ENCODE measurements around the gene ABAT.

ABAT gene

DNA sequence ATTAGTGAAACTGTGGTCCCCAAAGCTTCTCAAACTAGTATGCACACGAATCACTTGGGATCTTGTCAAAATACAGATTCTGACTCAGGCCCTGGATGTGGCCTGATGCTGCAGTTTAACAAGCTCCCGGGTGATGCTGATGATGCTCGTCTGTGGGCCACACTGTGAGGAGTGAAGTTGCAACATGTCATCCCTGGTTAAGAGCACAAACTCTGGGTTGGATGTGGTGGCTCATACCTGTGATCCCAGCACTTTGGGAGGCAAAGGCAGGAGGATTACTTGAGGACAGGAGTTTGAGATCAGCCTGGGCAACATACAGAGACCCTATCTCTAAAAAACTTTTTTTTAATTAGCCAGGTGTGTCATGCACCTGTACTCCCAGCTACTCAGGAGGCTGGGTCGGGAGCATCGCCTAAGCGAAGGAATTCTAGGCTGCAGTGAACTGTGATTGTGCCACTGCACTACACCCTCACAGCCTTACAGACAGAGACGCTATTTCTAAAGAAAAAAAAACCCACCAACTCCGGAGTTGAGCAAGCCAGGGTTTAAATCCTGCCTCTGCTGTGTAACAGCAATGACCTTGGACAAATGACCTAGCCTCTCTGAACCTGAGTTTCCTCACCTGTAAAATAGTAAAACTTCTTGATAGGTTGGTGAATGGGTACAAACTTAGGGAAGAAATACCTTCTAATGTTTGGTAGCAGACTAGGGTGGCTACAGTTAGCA is 24.4 kb upstream of the ABAT start:
- DNase-seq (ENCODE audit: low spot score) = no peak

DNA sequence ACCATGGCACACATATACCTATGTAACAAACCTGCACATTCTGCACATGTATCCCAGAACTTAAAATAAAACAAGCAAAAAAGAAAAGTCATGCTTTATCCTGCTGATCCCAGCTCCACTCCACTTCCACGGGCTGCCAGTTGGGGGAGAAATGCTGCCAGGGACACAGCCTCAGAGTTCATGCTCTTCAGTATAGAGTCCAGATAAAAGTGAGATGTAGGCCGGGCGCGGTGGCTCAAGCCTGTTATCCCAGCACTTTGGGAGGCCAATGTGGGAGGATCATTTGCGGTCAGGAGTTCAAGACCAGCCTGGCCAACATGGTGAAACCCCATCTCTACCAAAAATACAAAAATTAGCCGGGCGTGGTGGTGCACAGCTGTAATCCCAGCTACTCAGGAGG is 22.5 kb upstream of the ABAT start:
- DNase-seq (ENCODE audit: low spot score) = peak; percentile 53

DNA sequence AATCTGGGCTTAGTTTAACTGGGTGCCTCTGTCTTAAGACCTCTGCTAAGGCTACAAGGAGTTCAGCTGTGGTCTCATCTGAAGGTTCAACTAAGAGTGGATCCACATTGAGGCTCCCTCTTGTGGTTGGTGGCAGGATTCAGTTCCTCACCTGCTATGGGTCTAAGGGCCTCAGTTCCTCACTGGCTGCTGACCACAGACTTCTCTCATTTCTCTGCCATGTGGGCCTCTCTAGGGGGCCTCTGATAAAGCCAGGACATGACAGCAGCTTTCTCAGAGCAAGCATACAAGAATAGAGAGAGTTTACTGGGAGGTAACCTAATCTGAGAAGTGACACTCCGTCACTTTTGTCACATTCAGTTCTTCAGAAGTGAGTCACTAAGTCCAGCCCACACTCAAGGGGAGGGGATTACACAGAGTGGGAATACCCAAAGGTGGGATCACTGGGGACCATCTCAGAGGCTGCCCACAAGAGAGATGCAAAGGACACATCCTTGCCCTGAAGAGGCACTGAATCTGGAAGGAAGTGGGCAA is 19.2 kb upstream of the ABAT start:
- DNase-seq (ENCODE audit: low spot score) = peak; percentile 40

DNA sequence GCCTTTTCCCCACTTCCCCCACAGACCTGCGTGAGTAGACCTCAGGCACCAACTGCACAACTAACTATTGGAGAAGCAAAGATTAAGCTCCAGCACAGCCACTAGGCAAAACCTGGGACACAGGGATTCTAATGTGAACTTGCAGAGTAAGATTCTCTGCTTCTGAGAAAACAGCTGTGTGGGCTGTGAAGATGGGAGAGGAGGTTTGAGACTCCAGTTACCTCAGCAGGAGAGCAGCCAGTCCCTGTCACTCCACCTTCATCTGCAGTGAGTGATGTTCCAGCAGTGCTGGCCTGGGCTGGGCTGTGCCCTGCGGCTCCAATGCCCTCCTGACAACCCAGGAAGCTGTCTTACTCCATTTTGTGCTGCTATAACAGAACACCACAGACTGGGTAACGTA is 18.0 kb upstream of the ABAT start:
- no peak for DNase-seq (ENCODE audit: low spot score)

DNA sequence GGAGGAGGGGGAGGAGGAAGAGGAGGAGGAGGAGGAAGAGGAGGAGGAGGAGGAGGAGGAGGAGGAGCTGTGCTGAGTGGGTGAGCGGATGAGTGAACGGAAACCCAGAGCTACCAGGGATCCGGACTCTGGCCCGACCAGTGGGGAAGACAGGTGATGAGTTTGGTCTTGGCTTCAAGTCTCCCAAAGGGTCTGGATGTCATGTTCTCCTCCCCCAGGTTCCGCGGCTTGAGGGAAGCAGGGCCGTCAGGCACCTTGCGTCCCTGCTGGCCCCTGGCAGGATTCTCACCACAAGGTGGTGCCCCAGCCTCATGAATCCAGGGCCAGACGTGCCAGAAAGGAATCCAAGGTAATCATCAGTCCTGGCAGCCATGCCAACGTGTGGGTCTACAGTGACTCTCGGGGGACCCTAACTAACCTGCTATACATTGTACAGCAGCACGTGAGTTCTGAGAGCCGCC is 13.5 kb upstream of the ABAT start:
- peak; percentile 33 for DNase-seq (ENCODE audit: low spot score)

DNA sequence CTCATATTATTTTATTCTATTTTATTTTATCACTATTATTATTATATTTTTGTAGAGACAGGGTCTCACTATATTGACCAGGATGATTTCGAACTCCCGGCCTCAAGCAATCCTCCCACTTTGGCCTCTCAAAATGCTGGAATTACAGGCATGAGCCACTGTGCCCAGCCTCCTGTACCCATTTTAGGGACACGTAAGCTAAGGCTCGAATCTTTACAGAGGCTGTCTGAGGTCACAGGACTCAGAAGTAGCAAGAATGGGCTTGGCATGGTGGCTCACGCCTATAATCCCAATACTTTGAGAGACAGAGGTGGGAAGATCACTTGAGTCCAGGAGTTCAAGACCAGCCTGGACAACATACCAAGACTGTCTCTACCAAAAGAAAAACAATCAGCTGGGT is 12.7 kb upstream of the ABAT start:
- no peak for DNase-seq (ENCODE audit: low spot score)

DNA sequence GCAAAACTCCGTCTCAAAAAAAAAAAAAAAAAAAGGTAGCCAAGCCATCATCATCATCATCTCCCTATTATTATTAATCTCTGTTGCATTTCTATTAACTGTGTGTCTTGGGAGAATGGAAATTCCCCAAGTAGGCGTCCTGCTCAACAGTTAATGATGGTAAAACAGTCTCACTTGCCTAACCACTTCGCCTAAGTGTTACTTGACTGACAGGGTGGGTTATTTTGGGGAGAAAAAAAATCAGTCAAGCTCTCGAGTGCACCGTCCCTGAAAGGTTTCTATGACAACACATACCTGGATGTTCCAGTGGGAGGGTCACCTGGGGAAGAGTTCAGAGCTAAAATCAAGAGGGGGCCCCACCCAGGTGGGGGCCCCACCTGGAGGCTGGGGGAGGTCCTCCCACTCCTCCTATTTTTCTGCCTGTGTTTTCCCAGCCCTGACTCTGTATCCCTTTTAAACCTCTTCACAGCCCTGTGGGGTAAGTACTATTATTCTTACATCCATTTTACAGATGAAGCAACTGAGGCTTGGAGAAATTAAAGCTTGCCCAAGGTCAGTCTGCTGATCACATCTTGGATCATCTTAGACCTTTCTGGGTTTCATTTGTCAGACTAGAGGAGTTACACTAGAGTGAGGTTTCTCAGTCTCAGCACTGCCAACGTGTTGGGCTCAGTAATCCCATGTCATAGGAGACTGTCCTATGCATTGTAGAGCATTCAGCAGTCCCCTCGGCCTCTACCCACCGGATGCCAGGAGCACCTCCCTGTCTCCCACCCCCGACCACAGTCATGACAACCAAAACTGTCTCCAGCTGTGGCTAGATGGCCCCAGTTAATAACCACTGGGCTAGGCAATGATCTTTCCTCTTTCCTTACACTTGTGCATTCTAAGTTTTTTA is 11.0 kb upstream of the ABAT start:
- DNase-seq (ENCODE audit: low spot score) = no peak

DNA sequence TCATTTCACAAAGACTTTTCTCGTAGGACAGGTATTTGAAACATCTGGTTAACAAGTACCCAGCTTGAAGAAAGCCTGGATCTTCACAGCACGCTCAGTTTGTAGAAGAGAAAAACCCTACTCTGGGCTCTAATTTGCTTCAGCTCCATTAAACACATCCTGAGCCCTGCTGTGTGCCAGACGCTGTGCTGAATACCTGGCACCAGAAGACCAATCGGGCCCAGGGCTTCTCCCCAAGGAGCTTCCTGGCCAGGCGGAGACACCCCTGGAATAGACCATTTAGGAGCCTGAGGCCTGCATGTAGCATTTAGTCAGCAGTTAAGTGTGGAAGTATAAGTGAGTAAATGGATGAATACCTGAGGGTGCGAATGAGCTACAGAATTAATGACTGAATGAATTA is 8.9 kb upstream of the ABAT start:
- DNase-seq (ENCODE audit: low spot score) = no peak

DNA sequence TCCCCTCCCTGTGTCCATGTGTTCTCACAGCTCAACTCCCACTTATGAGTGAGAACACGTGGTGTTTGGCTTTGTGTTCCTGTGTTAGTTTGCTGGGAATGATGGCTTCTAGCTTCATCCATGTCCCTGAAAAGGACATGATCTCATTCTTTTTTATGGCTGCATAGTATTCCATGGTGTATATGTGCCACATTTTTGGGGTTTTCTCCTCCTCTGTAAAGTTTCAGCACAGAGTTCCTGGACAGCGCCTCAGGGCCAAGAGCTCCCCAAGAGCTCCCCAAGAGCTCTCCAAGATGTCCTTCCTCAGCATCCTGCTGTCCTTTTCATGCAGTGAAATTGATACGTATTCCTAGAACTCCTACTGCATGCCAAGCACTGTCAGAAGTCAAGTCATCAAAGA is 6.9 kb upstream of the ABAT start:
- DNase-seq (ENCODE audit: low spot score) = no peak

DNA sequence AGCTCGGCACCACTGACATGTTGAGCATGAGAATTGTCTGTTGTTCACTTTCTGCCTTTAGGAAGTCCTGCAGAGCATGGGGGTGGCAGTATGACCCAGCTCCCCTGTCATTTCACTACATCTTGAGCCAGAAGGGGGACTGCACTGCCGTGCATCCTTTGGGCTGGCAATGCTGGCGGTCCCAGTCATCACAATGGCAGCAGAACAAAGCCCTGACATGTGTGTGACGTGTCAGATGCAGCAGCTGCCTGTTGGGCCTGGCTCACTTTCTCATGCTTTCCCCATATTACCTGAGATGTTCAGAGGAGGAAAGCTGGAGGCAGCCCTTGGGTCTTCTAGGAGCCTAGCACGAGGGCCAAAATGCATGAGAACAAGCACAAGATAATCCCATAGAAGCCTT is 6.3 kb upstream of the ABAT start:
- no peak for DNase-seq (ENCODE audit: low spot score)

DNA sequence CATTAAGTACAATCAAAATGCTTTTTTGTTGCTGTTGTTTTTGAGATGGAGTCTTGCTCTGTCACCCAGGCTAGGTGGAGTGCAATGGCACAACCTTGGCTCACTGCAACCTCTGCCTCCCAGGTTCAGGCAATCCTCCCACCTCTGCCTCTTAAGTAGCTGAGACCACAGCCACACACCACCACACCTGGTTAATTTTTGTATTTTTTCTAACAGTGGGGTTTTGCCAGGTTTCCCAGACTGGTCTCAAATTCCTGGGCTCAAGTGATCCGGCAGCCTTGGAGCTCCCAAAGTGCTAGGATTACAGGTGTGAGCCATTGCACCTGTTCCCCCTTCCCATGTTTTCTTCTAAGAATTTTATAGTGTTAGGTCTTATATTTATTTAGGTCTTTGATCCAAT is 4.9 kb upstream of the ABAT start:
- DNase-seq (ENCODE audit: low spot score) = no peak

DNA sequence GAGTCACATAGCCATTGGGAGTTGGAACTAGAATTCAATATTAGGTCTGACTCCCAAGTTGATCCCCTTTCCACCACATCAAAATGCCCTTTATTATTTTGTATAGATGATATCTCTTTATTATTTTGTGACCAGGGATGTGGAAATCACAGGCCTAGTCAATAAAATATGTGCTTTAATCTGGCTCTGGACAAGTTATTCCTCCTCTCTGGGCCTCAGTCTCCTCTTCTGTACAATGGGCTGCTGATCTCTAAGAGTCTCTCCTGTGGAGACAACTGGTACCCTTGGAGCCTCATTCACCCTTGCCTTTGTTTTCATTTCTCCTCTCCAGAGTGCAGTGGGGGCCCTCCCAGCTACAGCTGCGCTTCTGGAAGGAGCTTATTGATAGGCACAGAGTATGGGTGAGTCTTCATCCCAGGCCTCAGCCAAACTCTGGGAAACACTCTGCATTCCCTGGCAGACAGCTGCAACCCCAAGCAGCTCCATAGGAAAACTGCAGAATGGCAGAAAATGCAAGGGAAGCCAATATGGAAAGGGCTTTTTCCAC is 4.3 kb upstream of the ABAT start:
- no peak for DNase-seq (ENCODE audit: low spot score)

DNA sequence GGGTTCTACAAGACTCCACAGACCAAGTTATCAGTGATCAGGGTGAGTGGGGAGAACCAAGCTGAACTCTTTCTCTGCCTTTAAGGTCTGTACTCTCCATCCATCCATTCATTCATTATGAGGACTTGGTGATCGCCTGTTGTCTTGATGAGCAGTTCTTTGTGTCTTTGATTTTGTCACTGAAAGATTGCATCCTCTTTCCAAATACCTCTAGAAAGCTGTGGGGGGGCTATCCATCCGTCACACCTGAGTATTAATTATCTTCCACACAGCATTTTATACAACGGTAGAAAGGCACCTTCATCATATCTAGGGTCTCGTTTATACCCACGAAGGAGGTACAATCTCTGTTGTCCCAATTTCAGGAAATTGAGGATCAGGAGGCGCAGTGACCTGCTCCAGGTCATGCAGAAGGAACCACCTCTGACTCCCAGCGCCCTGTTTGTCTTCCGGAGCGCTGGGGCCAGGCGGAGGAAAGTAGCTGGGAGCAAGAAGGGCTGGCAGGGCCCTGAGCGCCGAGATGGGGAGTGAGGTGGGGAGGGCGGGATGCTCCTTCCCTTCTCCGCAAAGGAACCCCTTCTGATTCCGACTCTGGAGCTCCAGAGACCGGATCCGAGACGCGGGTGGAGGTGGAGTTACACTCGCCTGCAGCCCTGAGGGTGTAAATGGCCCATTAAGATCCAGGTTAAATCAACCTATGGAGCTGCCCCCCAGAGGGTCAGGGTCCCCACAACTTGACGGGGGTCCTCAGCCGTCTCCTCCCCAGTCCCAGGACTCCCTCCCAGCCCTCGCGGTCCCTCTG is 605 bp upstream of the ABAT start:
- no peak for DNase-seq (ENCODE audit: low spot score)

DNA sequence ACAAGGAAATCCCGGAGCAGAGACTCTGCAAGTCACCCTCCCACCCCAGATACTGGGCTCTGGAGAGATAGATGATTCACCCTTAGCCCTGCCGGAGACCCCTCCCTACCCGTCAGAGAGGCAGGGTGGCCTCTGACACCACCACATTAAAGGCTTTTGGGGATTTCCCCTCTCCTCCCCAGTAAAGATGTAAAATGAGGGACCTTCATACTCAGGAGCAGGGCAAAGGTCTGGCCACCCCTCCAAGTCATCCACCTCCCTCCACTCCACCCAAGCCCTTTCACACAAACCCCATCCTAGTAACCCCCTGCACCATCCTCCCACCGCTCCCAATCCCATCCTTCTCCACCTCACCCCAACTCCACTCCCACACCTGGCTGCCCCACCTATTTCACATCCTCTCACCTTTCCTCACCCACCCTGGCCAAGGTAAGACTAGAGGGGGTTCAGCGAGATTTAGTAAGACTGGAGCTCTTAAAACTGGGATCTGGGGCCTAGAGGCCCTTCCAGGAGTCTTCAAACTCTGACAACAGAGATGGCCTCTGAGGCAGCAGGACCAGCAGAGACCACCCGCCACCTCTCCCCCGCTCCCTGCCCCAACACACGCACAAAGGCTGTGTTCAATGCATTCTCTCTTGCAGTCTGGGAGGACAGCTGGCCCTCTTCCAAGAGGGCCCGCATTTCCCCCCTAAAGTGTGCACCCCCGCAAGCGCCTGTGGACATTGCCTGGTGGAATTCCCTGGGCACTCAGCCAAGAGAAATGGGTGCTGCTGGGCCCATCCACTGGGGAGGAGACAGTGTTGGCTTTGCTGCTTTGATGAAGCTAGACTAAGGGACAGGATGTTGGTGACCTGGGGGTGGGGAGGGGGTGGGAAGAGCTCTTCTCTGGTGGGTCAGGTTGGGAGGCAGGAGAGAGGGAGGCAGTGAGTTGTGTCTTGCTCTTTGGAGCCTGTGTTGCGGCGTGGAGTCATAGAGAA is 1.1 kb downstream of the ABAT start:
- DNase-seq (ENCODE audit: low spot score) = peak; percentile 22

DNA sequence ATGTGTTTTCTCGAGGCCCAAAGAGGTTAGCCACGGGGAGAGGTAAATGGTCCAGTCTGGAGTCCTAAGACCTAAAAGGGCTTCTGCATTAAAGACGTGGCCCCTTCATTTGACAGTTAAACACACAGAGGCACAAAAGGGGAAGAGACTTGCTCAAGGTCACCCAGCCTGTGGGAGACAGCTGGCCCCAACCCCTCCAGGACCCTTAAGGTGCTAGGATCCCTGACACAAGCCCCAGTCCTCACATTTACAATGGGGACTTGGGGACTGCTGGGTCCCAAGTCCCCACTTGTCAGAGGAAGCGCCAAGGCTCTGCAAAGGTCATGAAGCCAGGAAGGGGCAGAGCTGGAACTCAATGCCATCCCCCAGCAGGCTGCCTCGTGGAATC is 1.7 kb downstream of the ABAT start:
- no peak for DNase-seq (ENCODE audit: low spot score)

DNA sequence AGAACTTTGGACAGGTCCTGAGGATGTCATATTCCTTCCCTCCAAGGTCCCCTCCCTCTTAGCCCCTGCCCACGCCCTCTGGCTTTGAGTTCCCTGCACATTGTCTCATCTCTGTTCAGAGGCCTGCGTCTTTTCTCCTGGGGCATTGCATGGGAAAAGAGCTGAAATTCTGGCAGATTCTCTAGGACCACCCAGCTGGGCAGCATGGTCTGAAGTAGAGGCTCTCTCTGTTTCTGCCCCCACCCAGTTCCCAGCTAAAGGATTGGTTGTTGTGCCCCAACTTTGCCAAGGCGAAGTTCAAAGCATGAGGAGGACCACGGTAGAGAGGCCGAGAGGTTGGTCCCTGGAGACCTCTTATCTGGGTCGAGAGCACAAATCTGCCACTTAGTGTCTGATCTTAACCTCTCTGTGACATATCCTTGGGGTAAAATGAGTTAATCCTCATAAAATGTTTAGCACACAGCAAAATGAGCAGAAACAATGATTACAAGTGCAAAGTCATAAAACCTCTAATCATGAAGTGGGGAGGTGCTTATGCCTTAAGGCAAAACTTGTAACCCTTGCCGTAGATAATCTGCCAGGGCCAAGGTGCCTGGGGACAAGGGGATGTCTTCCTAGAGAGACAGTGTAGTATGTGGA is 2.4 kb downstream of the ABAT start:
- no peak for DNase-seq (ENCODE audit: low spot score)

DNA sequence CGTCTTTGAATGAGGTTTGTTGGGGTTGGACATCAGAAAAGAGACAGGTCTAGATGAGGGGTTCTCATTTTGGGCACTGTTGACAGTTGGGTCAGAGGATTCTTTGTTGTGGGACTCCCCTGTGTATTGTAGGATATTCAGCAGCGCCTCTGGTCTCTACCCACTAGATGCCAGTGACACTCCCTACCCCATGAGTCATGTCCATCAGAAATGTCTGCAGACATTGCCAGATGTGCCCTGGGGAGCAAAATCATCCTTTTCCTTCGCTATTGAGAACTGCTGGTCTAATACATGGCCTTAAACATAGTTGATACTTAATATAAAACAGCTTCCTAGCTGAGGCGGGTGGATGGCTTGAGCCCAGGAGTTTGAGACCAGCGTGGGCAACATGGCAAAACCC is 3.1 kb downstream of the ABAT start:
- DNase-seq (ENCODE audit: low spot score) = no peak

DNA sequence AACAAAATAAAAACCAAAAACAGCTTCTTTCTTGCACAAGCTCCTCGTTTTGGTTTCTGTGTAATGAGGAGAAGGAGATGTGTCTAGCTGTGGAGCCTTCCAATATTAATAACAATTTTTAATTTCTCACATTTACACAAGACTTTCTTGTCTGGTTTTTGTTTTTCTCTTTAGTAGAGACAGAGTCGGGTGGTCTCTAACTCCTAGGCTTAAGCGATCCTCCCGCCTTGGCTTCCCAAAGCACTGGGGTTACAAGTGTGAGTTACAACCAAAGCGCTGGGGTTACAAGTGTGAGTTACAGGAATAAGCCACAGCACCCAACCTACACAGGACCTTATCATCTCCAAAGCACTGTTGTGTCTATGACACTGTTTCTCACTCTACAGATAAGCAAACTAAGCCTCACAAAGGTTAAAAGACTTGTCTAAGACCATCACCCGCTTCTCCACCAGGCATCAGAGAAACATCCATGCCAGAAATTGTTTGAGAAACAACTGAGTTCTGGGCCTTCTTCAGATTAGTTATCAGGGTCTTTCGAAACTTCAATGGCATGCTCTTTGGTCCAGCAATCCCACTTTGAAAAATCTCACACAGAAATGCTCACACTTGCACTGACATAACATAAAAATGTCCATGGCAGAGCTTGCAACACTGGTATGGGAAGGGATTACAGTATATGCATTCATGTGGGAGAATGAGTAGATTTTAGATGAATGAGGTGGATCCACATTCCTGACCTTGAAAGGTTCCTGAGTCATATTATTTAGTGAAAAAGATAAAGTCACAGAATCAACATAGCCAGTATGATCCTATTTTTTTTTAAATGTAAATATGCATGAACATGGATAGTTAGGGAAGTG is 3.9 kb downstream of the ABAT start:
- DNase-seq (ENCODE audit: low spot score) = no peak

DNA sequence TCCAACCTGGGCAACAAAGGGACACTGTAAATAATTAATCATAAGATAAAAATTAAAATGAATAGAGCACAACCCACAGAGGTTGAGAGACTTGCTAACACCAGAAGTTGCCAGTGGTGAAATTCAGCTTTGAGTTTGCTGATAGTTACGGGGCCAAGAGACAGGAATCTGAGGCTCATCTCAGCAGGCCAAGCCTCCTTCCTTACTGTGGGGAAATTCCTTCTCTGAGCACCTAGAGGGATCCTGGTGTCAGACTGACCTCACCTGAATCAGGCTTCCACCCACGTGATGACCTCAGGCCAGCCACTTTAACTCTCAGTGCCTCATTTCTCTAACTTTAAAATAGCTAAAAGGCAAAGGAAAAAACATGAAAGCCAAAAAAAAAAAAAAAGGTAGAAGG is 4.7 kb downstream of the ABAT start:
- no peak for DNase-seq (ENCODE audit: low spot score)
